HepG2 (cell line): Measurements from ENCODE around the gene HS3ST5. TPM values are rescaled to one million over a fixed set of nuclear protein-coding genes. Genes with fewer than 3 reads are reported as not detected.

ENCODE experiments used
- CENPT ChIP-seq: sonication (generic); formaldehyde crosslinking; IDR thresholded peaks from 2 replicates; pipeline ENCODE4 v1.8.0; 2022; ENCODE audit warnings: low read depth, mild to moderate bottlenecking, moderate library complexity, missing genetic modification reagents
- CENPX ChIP-seq: sonication (generic); formaldehyde crosslinking; IDR thresholded peaks from 2 replicates; pipeline ENCODE4 v1.9.0; 2021; ENCODE audit warnings: mild to moderate bottlenecking, missing genetic modification reagents, moderate library complexity
- ERF ChIP-seq: IDR thresholded peaks from 2 replicates; pipeline ENCODE4 v1.6.1; 2018; ENCODE audit warnings: missing biosample characterization, missing genetic modification reagents
- HNRNPLL ChIP-seq: fragments of 200-400 bp; formaldehyde crosslinking; IDR thresholded peaks from 2 replicates; pipeline ENCODE4 v1.6.1; 2017; ENCODE audit warnings: mild to moderate bottlenecking, low read depth, low read length; ENCODE audit not compliant: poor library complexity, severe bottlenecking
- KLF15 ChIP-seq: sonication (generic); formaldehyde crosslinking; IDR thresholded peaks from 2 replicates; pipeline ENCODE4 v1.8.1; 2023; ENCODE audit warnings: borderline replicate concordance, mild to moderate bottlenecking, inconsistent platforms, missing genetic modification reagents, mixed read lengths
- KLF6 ChIP-seq: IDR thresholded peaks from 2 replicates; pipeline ENCODE4 v1.8.0; 2016; ENCODE audit warnings: missing biosample characterization, missing genetic modification reagents
- MIER3 ChIP-seq: IDR thresholded peaks from 2 replicates; pipeline ENCODE4 v1.6.1; 2016; ENCODE audit warnings: missing compliant biosample characterization, borderline replicate concordance
- NCOA2 ChIP-seq: sonication (generic); formaldehyde crosslinking; IDR thresholded peaks from 2 replicates; pipeline ENCODE4 v1.8.0; 2022; ENCODE audit warnings: inconsistent platforms
- NR2F2 ChIP-seq: IDR thresholded peaks from 2 replicates; pipeline ENCODE4 v1.6.1; 2012; ENCODE audit warnings: low read depth, inconsistent platforms, borderline replicate concordance
- NR2F6 ChIP-seq, 2 experiments: IDR thresholded peaks; 2 replicates each; pipeline ENCODE4 v1.6.1; 2016; ENCODE audit warnings: antibody characterized with exemption in 1 of 2, mild to moderate bottlenecking in 1 of 2
- PAWR ChIP-seq: sonication (generic); formaldehyde crosslinking; IDR thresholded peaks from 2 replicates; pipeline ENCODE4 v1.4.0; 2020; ENCODE audit warnings: missing genetic modification reagents, mild to moderate bottlenecking, borderline replicate concordance
- SMARCE1 ChIP-seq: fragments of 450-650 bp; IDR thresholded peaks from 2 replicates; pipeline ENCODE4 v1.6.1; 2017; ENCODE audit warnings: borderline replicate concordance
- SOX6 ChIP-seq, 2 experiments: fragments of 450-650 bp in 1 of 2; sonication (generic) in 1 of 2; formaldehyde crosslinking in 1 of 2; IDR thresholded peaks; 2 replicates each; pipeline versions ENCODE4 v1.4.0 to v1.6.1; 2017 to 2020; ENCODE audit warnings: antibody characterized with exemption in 1 of 2, mild to moderate bottlenecking in 1 of 2, missing genetic modification reagents in 1 of 2
- TMF1 ChIP-seq: sonication (generic); formaldehyde crosslinking; IDR thresholded peaks from 2 replicates; pipeline ENCODE4 v1.8.1; 2022; ENCODE audit warnings: low read depth, missing genetic modification reagents
- TRIM22 ChIP-seq: fragments of 450-650 bp; IDR thresholded peaks from 2 replicates; pipeline ENCODE4 v1.6.1; 2017
- ZBTB3 ChIP-seq: sonication (generic); formaldehyde crosslinking; IDR thresholded peaks from 2 replicates; pipeline ENCODE4 v1.4.0; 2020; ENCODE audit warnings: low read depth, mild to moderate bottlenecking, moderate library complexity, missing genetic modification reagents, borderline replicate concordance
- ZBTB8A ChIP-seq: sonication (generic); formaldehyde crosslinking; IDR thresholded peaks from 2 replicates; pipeline ENCODE4 v1.4.0; 2020; ENCODE audit warnings: mild to moderate bottlenecking, low read depth, missing genetic modification reagents, borderline replicate concordance
- ZNF17 ChIP-seq: sonication (generic); formaldehyde crosslinking; IDR thresholded peaks from 2 replicates; pipeline ENCODE4 v1.5.0; 2020; ENCODE audit warnings: mild to moderate bottlenecking, missing genetic modification reagents
- ZNF296 ChIP-seq: sonication (generic); formaldehyde crosslinking; conservative IDR thresholded peaks from 2 replicates; pipeline ENCODE4 v1.5.0; 2020; ENCODE audit warnings: mild to moderate bottlenecking, missing genetic modification reagents
- ZNF331 ChIP-seq: sonication (generic); formaldehyde crosslinking; IDR thresholded peaks from 2 replicates; pipeline ENCODE4 v1.4.0; 2020; ENCODE audit warnings: missing genetic modification reagents
- ZNF333 ChIP-seq: sonication (generic); formaldehyde crosslinking; IDR thresholded peaks from 2 replicates; pipeline ENCODE4 v1.4.0; 2020; ENCODE audit warnings: mild to moderate bottlenecking, missing genetic modification reagents, borderline replicate concordance
- ZNF510 ChIP-seq: sonication (generic); formaldehyde crosslinking; IDR thresholded peaks from 2 replicates; pipeline ENCODE4 v1.4.0; 2020; ENCODE audit warnings: low read depth, mild to moderate bottlenecking, missing genetic modification reagents
- ZNF619 ChIP-seq: sonication (generic); formaldehyde crosslinking; IDR thresholded peaks from 2 replicates; pipeline ENCODE4 v1.4.0; 2020; ENCODE audit warnings: mild to moderate bottlenecking, missing genetic modification reagents
- polyA plus RNA-seq, 8 experiments: library from polyadenylated mRNA; depleted of rRNA in 3 of 8; stranded (reverse) in 7 of 8; unstranded in 1 of 8; fragments of >200 nt; fragmentation: Illumina TruSeq in 4 of 8; extraction: Trizol in 4 of 8; gene quantifications; 2 replicates each; pipeline versions ENCODE4 v1.2.1 to v1.2.3, GENCODE V29; 2011 to 2016; ENCODE audit warnings: low read depth in 4 of 8, missing spikeins in 1 of 8, mixed read lengths in 1 of 8; ENCODE audit not compliant: insufficient read depth in 1 of 8
- total RNA-seq, 5 experiments: library from RNA; depleted of rRNA; stranded (reverse); fragments of >200 nt; fragmentation: Illumina TruSeq; extraction: Trizol; gene quantifications; 2 replicates each; pipeline ENCODE4 v1.2.3, GENCODE V29; 2016; ENCODE audit warnings: low read depth in 1 of 5
- TF ChIP-seq, protein P1 (sequence below): IDR thresholded peaks from 2 replicates; pipeline ENCODE4 v1.6.1; 2012; ENCODE audit warnings: low read length, improper control_type of control experiment
- TF ChIP-seq, protein P2 (sequence below): sonication (generic); formaldehyde crosslinking; IDR thresholded peaks from 2 replicates; pipeline ENCODE4 v1.4.0; 2020; ENCODE audit warnings: mild to moderate bottlenecking, missing genetic modification reagents

The HS3ST5 gene
- total and polyA plus RNA-seq, 2 of the 13 experiments (the other 11 are each of a cell fraction or from before 2014, with no cell fraction given) = 1.1 to 1.6 TPM

- TF ChIP-seq ERF (CRISPR knock-in tag) (no peak), SOX6 (IDR thresholded peaks at IDR 0.05) (no peak), SOX6 (CRISPR knock-in tag; IDR thresholded peaks at IDR 0.05) (peak; percentile 90), ZBTB8A (no peak), CENPT (CRISPR knock-in tag) (no peak), SMARCE1 (no peak), TRIM22 (no peak), CENPX (no peak), KLF6 (CRISPR knock-in tag) (no peak), NR2F6 (IDR thresholded peaks at IDR 0.05) (peak; percentile 37; the same call in 1 of the 2 replicates), NR2F6 (CRISPR knock-in tag; IDR thresholded peaks at IDR 0.05) (no peak; the same call in 1 of the 2 replicates), KLF15 (no peak), NR2F2 (no peak), ZNF333 (no peak), ZNF331 (CRISPR knock-in tag) (no peak), ZNF296 (CRISPR knock-in tag) (no peak), TMF1 (CRISPR knock-in tag) (no peak), ZNF17 (CRISPR knock-in tag) (no peak), HNRNPLL (no peak), ZNF619 (CRISPR knock-in tag) (no peak), NCOA2 (peak; percentile 81), MIER3 (CRISPR knock-in tag) (peak; percentile 56; the same call in 1 of the 2 replicates), ZNF510 (CRISPR knock-in tag) (no peak), ZBTB3 (CRISPR knock-in tag) (no peak), PAWR (CRISPR knock-in tag) (no peak)
- TF ChIP-seq, protein P1, sequence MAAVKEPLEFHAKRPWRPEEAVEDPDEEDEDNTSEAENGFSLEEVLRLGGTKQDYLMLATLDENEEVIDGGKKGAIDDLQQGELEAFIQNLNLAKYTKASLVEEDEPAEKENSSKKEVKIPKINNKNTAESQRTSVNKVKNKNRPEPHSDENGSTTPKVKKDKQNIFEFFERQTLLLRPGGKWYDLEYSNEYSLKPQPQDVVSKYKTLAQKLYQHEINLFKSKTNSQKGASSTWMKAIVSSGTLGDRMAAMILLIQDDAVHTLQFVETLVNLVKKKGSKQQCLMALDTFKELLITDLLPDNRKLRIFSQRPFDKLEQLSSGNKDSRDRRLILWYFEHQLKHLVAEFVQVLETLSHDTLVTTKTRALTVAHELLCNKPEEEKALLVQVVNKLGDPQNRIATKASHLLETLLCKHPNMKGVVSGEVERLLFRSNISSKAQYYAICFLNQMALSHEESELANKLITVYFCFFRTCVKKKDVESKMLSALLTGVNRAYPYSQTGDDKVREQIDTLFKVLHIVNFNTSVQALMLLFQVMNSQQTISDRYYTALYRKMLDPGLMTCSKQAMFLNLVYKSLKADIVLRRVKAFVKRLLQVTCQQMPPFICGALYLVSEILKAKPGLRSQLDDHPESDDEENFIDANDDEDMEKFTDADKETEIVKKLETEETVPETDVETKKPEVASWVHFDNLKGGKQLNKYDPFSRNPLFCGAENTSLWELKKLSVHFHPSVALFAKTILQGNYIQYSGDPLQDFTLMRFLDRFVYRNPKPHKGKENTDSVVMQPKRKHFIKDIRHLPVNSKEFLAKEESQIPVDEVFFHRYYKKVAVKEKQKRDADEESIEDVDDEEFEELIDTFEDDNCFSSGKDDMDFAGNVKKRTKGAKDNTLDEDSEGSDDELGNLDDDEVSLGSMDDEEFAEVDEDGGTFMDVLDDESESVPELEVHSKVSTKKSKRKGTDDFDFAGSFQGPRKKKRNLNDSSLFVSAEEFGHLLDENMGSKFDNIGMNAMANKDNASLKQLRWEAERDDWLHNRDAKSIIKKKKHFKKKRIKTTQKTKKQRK = no peak
- TF ChIP-seq, protein P2, sequence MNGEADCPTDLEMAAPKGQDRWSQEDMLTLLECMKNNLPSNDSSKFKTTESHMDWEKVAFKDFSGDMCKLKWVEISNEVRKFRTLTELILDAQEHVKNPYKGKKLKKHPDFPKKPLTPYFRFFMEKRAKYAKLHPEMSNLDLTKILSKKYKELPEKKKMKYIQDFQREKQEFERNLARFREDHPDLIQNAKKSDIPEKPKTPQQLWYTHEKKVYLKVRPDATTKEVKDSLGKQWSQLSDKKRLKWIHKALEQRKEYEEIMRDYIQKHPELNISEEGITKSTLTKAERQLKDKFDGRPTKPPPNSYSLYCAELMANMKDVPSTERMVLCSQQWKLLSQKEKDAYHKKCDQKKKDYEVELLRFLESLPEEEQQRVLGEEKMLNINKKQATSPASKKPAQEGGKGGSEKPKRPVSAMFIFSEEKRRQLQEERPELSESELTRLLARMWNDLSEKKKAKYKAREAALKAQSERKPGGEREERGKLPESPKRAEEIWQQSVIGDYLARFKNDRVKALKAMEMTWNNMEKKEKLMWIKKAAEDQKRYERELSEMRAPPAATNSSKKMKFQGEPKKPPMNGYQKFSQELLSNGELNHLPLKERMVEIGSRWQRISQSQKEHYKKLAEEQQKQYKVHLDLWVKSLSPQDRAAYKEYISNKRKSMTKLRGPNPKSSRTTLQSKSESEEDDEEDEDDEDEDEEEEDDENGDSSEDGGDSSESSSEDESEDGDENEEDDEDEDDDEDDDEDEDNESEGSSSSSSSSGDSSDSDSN (CRISPR knock-in tag) = no peak
Measured at GRCh38 chr6:114301596-114302219, 41.1 kb downstream of the HS3ST5 start (continued).
